Chondrocyte (in vitro differentiated cells): ENCODE measurements around the gene PTDSS2. TPM values are rescaled to one million over a fixed set of nuclear protein-coding genes. Genes with fewer than 3 reads are reported as not detected.

Experiments used
- DNase-seq: peaks from one replicate; pipeline ENCODE4 v3.0.0; 2021; ENCODE audit warnings: mixed read lengths, low spot score
- H3K27ac Mint-ChIP-seq: one replicate; pipeline ENCODE4 v1.8.0; 2021; ENCODE audit warnings: mild to moderate bottlenecking, moderate library complexity, mixed read lengths; ENCODE audit not compliant: unreplicated experiment
- H3K27me3 Mint-ChIP-seq: 2 replicates; pipeline ENCODE4 v1.8.0; 2021; ENCODE audit warnings: low read depth, mixed read lengths
- H3K36me3 Mint-ChIP-seq: 2 replicates; pipeline ENCODE4 v1.8.0; 2021; ENCODE audit warnings: low read depth, mixed read lengths
- H3K4me1 Mint-ChIP-seq: 2 replicates; pipeline ENCODE4 v1.8.0; 2021; ENCODE audit warnings: low read depth, mild to moderate bottlenecking, mixed read lengths
- H3K4me3 Mint-ChIP-seq: one replicate; pipeline ENCODE4 v1.8.0; 2021; ENCODE audit warnings: mild to moderate bottlenecking, moderate library complexity, mixed read lengths; ENCODE audit not compliant: unreplicated experiment
- H3K9me3 Mint-ChIP-seq: 2 replicates; pipeline ENCODE4 v1.8.0; 2021; ENCODE audit warnings: low read depth, mixed read lengths
- CTCF ChIP-seq: fragments of 200-600 bp; sonication (generic); IDR thresholded peaks from 2 replicates; pipeline ENCODE4 v1.5.0; 2021; ENCODE audit warnings: antibody characterized with exemption, mild to moderate bottlenecking, moderate library complexity
- total RNA-seq: library from RNA; stranded (reverse); gene quantifications from 3 replicates; pipeline ENCODE4 v1.2.1, GENCODE V29; 2021

The PTDSS2 gene
- total RNA-seq, 1 donor from 2014 or later = 30.0 TPM

GRCh38 chr11:521177-521688 lies 71.2 kb downstream of the PTDSS2 start:
- peaks cover 7% of the 10 kb centered on the region for H3K9me3 Mint-ChIP-seq
- H3K4me3 Mint-ChIP-seq = no peak overlapping the region
- TF ChIP-seq CTCF = no peak
- peaks cover 4% of the 10 kb centered on the region for H3K36me3 Mint-ChIP-seq
- H3K4me1 Mint-ChIP-seq = peaks cover 5% of the 10 kb centered on the region
- no peaks in the 10 kb centered on the region for H3K27me3 Mint-ChIP-seq
- no peak overlapping the region for H3K27ac Mint-ChIP-seq
- no peak for DNase-seq

- no peak for TF ChIP-seq CTCF
- Mint-ChIP-seq H3K4me3 (no peak overlapping the region), H3K27me3 (no peaks in the 10 kb centered on the region), H3K9me3 (no peaks in the 10 kb centered on the region), H3K27ac (no peak overlapping the region), H3K36me3 (peaks cover 2% of the 10 kb centered on the region), H3K4me1 (no peaks in the 10 kb centered on the region)
- DNase-seq = no peak
Measured at GRCh38 chr11:526192-526591, 76.1 kb downstream of the PTDSS2 start.

- Mint-ChIP-seq H3K27ac (no peak overlapping the region), H3K36me3 (peaks cover 2% of the 10 kb centered on the region), H3K27me3 (no peaks in the 10 kb centered on the region), H3K9me3 (no peaks in the 10 kb centered on the region), H3K4me1 (peaks cover 2% of the 10 kb centered on the region), H3K4me3 (no peak overlapping the region)
- TF ChIP-seq CTCF = no peak
- DNase-seq = no peak
Measured at GRCh38 chr11:528166-528814, 78.2 kb downstream of the PTDSS2 start.

- DNase-seq = peak; percentile 88
- H3K9me3 Mint-ChIP-seq = no peaks in the 10 kb centered on the region
- no peak for TF ChIP-seq CTCF
- H3K27ac Mint-ChIP-seq = no peak overlapping the region
- H3K36me3 Mint-ChIP-seq = peaks cover under 1% of the 10 kb centered on the region
- no peak overlapping the region for H3K4me3 Mint-ChIP-seq
- H3K27me3 Mint-ChIP-seq = no peaks in the 10 kb centered on the region
- H3K4me1 Mint-ChIP-seq = peaks cover 2% of the 10 kb centered on the region
Measured at GRCh38 chr11:528815-529727, 79.0 kb downstream of the PTDSS2 start.

- Mint-ChIP-seq H3K27me3 (no peaks in the 10 kb centered on the region), H3K9me3 (no peaks in the 10 kb centered on the region), H3K36me3 (no peaks in the 10 kb centered on the region), H3K27ac (no peak overlapping the region), H3K4me1 (peaks cover 2% of the 10 kb centered on the region), H3K4me3 (no peak overlapping the region)
- peak; percentile 88 for DNase-seq
- TF ChIP-seq CTCF = no peak
Measured at GRCh38 chr11:529728-530411, 79.8 kb downstream of the PTDSS2 start.
